ENCODE results near the gene BOC.

DNA sequence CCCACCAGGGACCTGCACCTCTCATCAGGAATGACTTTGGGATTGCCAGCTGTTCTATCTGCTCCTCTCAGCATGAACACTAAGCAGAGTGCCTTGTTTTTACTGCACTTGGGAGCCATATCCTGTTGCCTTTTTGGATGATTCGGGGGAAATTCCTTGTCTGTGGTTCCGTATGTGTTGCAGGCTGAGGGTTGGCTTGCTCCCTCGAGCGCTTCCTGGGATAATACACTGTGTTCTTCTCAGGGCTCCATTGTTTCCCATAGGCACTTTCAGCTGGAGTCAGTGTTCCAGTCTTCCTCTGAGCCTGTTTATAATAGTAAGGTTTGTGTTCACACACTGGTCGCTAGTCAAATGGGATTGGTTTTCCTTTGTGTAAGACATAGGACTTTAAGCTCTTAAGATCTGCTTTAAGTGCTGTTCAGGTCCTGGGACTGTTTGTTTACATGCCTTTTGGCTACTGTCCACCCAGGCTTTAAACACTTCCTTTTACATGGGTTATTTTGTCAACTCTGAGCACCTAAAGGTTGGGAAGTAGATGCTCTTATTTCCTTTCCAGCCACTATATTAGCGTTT lies 23.4 kb downstream of the BOC start:
- TF ChIP-seq, protein P1, sequence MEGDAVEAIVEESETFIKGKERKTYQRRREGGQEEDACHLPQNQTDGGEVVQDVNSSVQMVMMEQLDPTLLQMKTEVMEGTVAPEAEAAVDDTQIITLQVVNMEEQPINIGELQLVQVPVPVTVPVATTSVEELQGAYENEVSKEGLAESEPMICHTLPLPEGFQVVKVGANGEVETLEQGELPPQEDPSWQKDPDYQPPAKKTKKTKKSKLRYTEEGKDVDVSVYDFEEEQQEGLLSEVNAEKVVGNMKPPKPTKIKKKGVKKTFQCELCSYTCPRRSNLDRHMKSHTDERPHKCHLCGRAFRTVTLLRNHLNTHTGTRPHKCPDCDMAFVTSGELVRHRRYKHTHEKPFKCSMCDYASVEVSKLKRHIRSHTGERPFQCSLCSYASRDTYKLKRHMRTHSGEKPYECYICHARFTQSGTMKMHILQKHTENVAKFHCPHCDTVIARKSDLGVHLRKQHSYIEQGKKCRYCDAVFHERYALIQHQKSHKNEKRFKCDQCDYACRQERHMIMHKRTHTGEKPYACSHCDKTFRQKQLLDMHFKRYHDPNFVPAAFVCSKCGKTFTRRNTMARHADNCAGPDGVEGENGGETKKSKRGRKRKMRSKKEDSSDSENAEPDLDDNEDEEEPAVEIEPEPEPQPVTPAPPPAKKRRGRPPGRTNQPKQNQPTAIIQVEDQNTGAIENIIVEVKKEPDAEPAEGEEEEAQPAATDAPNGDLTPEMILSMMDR (IDR thresholded peaks at IDR 0.05) = no peak
- no peak for TF ChIP-seq POLR2A (IDR thresholded peaks at IDR 0.05)
- no peak for TF ChIP-seq POLR2AphosphoS5 (IDR thresholded peaks at IDR 0.05)
- no peak for TF ChIP-seq EP300 (IDR thresholded peaks at IDR 0.05)
